ENCODE measurements around the gene SCYGR4. TPM values are rescaled to one million over a fixed set of nuclear protein-coding genes. Genes with fewer than 3 reads are reported as not detected.
"Not testable (repeated sequence)": the region's sequence is repeated elsewhere in the genome, so short reads cannot be mapped to it uniquely, and the experiment has no call there.

The SCYGR4 gene
- total RNA-seq, 2 experiments from 2014 or later = not detected

- no peaks in the 10 kb centered on the region for H3K36me3 Mint-ChIP-seq
- intact Hi-C loops (cut with micrococcal nuclease) = no loop called here
- POLR2A ChIA-PET = no interaction called here
Measured at GRCh38 chr2:227597998-227598397, 19.3 kb upstream of the SCYGR4 start.

GRCh38 chr2:227598835-227599503 lies 18.3 kb upstream of the SCYGR4 start, which contains the start of gene SCYGR2:
TSS of gene SCYGR2 (plus strand) at chr2:227598893. CDS start at chr2:227598893, 0 bp downstream.
- H3K4me3 Mint-ChIP-seq; POLR2A ChIA-PET; intact Hi-C loops (cut with micrococcal nuclease); H3K4me1 Mint-ChIP-seq (ENCODE audit: low read depth); H3K9me3 Mint-ChIP-seq; H3K27ac Mint-ChIP-seq; DNase-seq; H3K36me3 Mint-ChIP-seq: not testable (repeated sequence)
- CTCF ChIA-PET = interaction anchor here (0.7 kb wide), 1 partner anchor 107 kb away, joined by 3 read pairs; no protein-coding TSS in a partner anchor
- peaks cover 16% of the 10 kb centered on the region for H3K27me3 Mint-ChIP-seq

More at GRCh38 chr2:227597998-227598397, 19.3 kb upstream of the SCYGR4 start:
- CTCF ChIA-PET = no interaction called here
- H3K27me3 Mint-ChIP-seq = peaks cover 17% of the 10 kb centered on the region
- no peak for DNase-seq
- H3K4me3 Mint-ChIP-seq = no peak overlapping the region
- H3K9me3 Mint-ChIP-seq = no peaks in the 10 kb centered on the region
- no peak overlapping the region for H3K27ac Mint-ChIP-seq
- H3K4me1 Mint-ChIP-seq (ENCODE audit: low read depth) = no peaks in the 10 kb centered on the region

GRCh38 chr2:227602358-227602757 lies 14.9 kb upstream of the SCYGR4 start:
- Mint-ChIP-seq H3K4me1 (ENCODE audit: low read depth) (no peaks in the 10 kb centered on the region), H3K36me3 (no peaks in the 10 kb centered on the region), H3K27me3 (peaks cover 25% of the 10 kb centered on the region), H3K4me3 (no peak overlapping the region), H3K9me3 (no peaks in the 10 kb centered on the region), H3K27ac (no peak overlapping the region)
- ChIA-PET POLR2A (no interaction called here), CTCF (no interaction called here)
- intact Hi-C loops (cut with micrococcal nuclease) = no loop called here
- DNase-seq = no peak

- H3K27ac Mint-ChIP-seq = no peak overlapping the region
- H3K4me1 Mint-ChIP-seq (ENCODE audit: low read depth) = peaks cover 14% of the 10 kb centered on the region
- intact Hi-C loops (cut with micrococcal nuclease) = no loop called here
- POLR2A ChIA-PET = no interaction called here
- peaks cover 44% of the 10 kb centered on the region for H3K27me3 Mint-ChIP-seq
- H3K9me3 Mint-ChIP-seq = no peaks in the 10 kb centered on the region
- H3K4me3 Mint-ChIP-seq = no peak overlapping the region
- H3K36me3 Mint-ChIP-seq = no peaks in the 10 kb centered on the region
- CTCF ChIA-PET = no interaction called here
- DNase-seq = no peak
Measured at GRCh38 chr2:227606476-227606875, 10.8 kb upstream of the SCYGR4 start.

- Mint-ChIP-seq H3K9me3 (no peaks in the 10 kb centered on the region), H3K36me3 (no peaks in the 10 kb centered on the region), H3K4me1 (ENCODE audit: low read depth) (peaks cover 14% of the 10 kb centered on the region), H3K27me3 (peaks cover 54% of the 10 kb centered on the region), H3K27ac (no peak overlapping the region), H3K4me3 (no peak overlapping the region)
- ChIA-PET POLR2A (no interaction called here), CTCF (interaction anchor here (1.0 kb wide), 1 partner anchor 18 kb away, joined by 4 read pairs; no protein-coding TSS in a partner anchor)
- no peak for DNase-seq
- intact Hi-C loops (cut with micrococcal nuclease) = no loop called here
Measured at GRCh38 chr2:227607941-227608340, 9.4 kb upstream of the SCYGR4 start.

GRCh38 chr2:227608561-227609338 lies 8.5 kb upstream of the SCYGR4 start:
- Mint-ChIP-seq H3K4me1 (ENCODE audit: low read depth) (peaks cover 14% of the 10 kb centered on the region), H3K27me3 (peaks cover 56% of the 10 kb centered on the region), H3K4me3 (no peak overlapping the region), H3K36me3 (no peaks in the 10 kb centered on the region), H3K27ac (no peak overlapping the region), H3K9me3 (no peaks in the 10 kb centered on the region)
- intact Hi-C loops (cut with micrococcal nuclease) = no loop called here
- POLR2A ChIA-PET = no interaction called here
- CTCF ChIA-PET = interaction anchor here (1.0 kb wide), 1 partner anchor 17 kb away, joined by 4 read pairs; no protein-coding TSS in a partner anchor
- no peak for DNase-seq

GRCh38 chr2:227610123-227610522 lies 7.2 kb upstream of the SCYGR4 start:
- Mint-ChIP-seq H3K4me3 (no peak overlapping the region), H3K4me1 (ENCODE audit: low read depth) (peaks cover 14% of the 10 kb centered on the region), H3K36me3 (no peaks in the 10 kb centered on the region), H3K27me3 (peaks cover 51% of the 10 kb centered on the region), H3K27ac (no peak overlapping the region), H3K9me3 (no peaks in the 10 kb centered on the region)
- DNase-seq = no peak
- intact Hi-C loops (cut with micrococcal nuclease) = no loop called here
- POLR2A ChIA-PET = no interaction called here
- CTCF ChIA-PET = no interaction called here

- H3K27ac Mint-ChIP-seq = no peak overlapping the region
- no peak overlapping the region for H3K4me3 Mint-ChIP-seq
- POLR2A ChIA-PET = no interaction called here
- DNase-seq = no peak
- peaks cover 14% of the 10 kb centered on the region for H3K4me1 Mint-ChIP-seq (ENCODE audit: low read depth)
- no peaks in the 10 kb centered on the region for H3K36me3 Mint-ChIP-seq
- H3K27me3 Mint-ChIP-seq = peaks cover 40% of the 10 kb centered on the region
- no peaks in the 10 kb centered on the region for H3K9me3 Mint-ChIP-seq
- CTCF ChIA-PET = interaction anchor here (1.2 kb wide), 1 partner anchor 247 kb away, joined by 3 read pairs; no protein-coding TSS in a partner anchor
- intact Hi-C loops (cut with micrococcal nuclease) = no loop called here
Measured at GRCh38 chr2:227612546-227613271, 4.6 kb upstream of the SCYGR4 start.

GRCh38 chr2:227613272-227613660 lies 4.0 kb upstream of the SCYGR4 start:
- POLR2A ChIA-PET = no interaction called here
- no peak for DNase-seq
- Mint-ChIP-seq H3K9me3 (no peaks in the 10 kb centered on the region), H3K27me3 (peaks cover 43% of the 10 kb centered on the region), H3K27ac (no peak overlapping the region), H3K4me1 (ENCODE audit: low read depth) (peaks cover 12% of the 10 kb centered on the region), H3K4me3 (no peak overlapping the region), H3K36me3 (no peaks in the 10 kb centered on the region)
- CTCF ChIA-PET = interaction anchor here (1.2 kb wide), 1 partner anchor 246 kb away, joined by 3 read pairs; no protein-coding TSS in a partner anchor
- intact Hi-C loops (cut with micrococcal nuclease) = no loop called here

- no peak overlapping the region for H3K4me3 Mint-ChIP-seq
- no peak overlapping the region for H3K27ac Mint-ChIP-seq
- intact Hi-C loops (cut with micrococcal nuclease) = no loop called here
- peaks cover 34% of the 10 kb centered on the region for H3K27me3 Mint-ChIP-seq
- no peak for DNase-seq
- H3K9me3 Mint-ChIP-seq = no peaks in the 10 kb centered on the region
- peaks cover 2% of the 10 kb centered on the region for H3K4me1 Mint-ChIP-seq (ENCODE audit: low read depth)
- CTCF ChIA-PET = no interaction called here
- POLR2A ChIA-PET = no interaction called here
- H3K36me3 Mint-ChIP-seq = no peaks in the 10 kb centered on the region
Measured at GRCh38 chr2:227614246-227614645, 3.1 kb upstream of the SCYGR4 start.

GRCh38 chr2:227614740-227615139 lies 2.6 kb upstream of the SCYGR4 start, which contains the start of gene SCYGR3:
TSS of gene SCYGR3 (minus strand) at chr2:227614840. CDS start at chr2:227614840, 0 bp downstream.
- DNase-seq = no peak
- Mint-ChIP-seq H3K36me3 (no peaks in the 10 kb centered on the region), H3K27me3 (peaks cover 32% of the 10 kb centered on the region), H3K4me1 (ENCODE audit: low read depth) (peaks cover 2% of the 10 kb centered on the region), H3K9me3 (no peaks in the 10 kb centered on the region), H3K4me3 (no peak within 1 kb of the TSS), H3K27ac (no peak within 1 kb of the TSS)
- ChIA-PET POLR2A (no interaction called here), CTCF (no interaction called here)
- intact Hi-C loops (cut with micrococcal nuclease) = no loop called here

- peaks cover under 1% of the 10 kb centered on the region for H3K4me1 Mint-ChIP-seq (ENCODE audit: low read depth)
- H3K36me3 Mint-ChIP-seq = no peaks in the 10 kb centered on the region
- H3K27ac Mint-ChIP-seq = no peak overlapping the region
- CTCF ChIA-PET = no interaction called here
- peaks cover 30% of the 10 kb centered on the region for H3K27me3 Mint-ChIP-seq
- POLR2A ChIA-PET = no interaction called here
- H3K4me3 Mint-ChIP-seq = no peak overlapping the region
- H3K9me3 Mint-ChIP-seq = no peaks in the 10 kb centered on the region
- intact Hi-C loops (cut with micrococcal nuclease) = no loop called here
- no peak for DNase-seq
Measured at GRCh38 chr2:227615181-227615580, 2.1 kb upstream of the SCYGR4 start.

Measured in activated CD4-positive, alpha-beta memory T cell treated with anti-CD3 and anti-CD28 coated beads for 36 hours (primary cell).